ENCODE measurements around the gene TTLL11.

GRCh38 chr9:121966706-121967105, 126.4 kb downstream of the TTLL11 start:
- TF ChIP-seq EZH2phosphoT487 (IDR thresholded peaks at IDR 0.05; ENCODE audit: insufficient read depth, low read depth) (no peak), EZH2 (IDR thresholded peaks at IDR 0.05; ENCODE audit: insufficient read depth, poor library complexity, severe bottlenecking) (no peak)
